ENCODE measurements around the gene SLC51A. TPM values are rescaled to one million over a fixed set of nuclear protein-coding genes. Genes with fewer than 3 reads are reported as not detected.
A peak's percentile ranks its signal among the peaks of the same experiment; 100 is the strongest.

The SLC51A gene
- total RNA-seq, 1 experiment from 2014 or later = 6.9 TPM

GRCh38 chr3:196192036-196192523, 24.3 kb upstream of the SLC51A start (continued):
- TF ChIP-seq TP53 (CRISPR knock-in tag; IDR thresholded peaks at IDR 0.05) = no peak
- no peak for TF ChIP-seq TCF7 (CRISPR knock-in tag; IDR thresholded peaks at IDR 0.05; ENCODE audit: low read depth)
- TF ChIP-seq ZNF423 (CRISPR knock-in tag; IDR thresholded peaks at IDR 0.05) = no peak

- Mint-ChIP-seq H3K27me3 (ENCODE audit: low read depth) (no peaks in the 10 kb centered on the region), H3K36me3 (no peaks in the 10 kb centered on the region), H3K4me1 (peaks cover 7% of the 10 kb centered on the region), H3K4me3 (no peak overlapping the region), H3K9me3 (no peaks in the 10 kb centered on the region), H3K27ac (0 out of 2 replicates have a peak overlapping the region, but pooled peaks have one; percentile 60)
- POLR2A ChIA-PET = no interaction called here
- no peak; the same call in 1 of the 2 replicates for ATAC-seq
- no peak for DNase-seq (ENCODE audit: low spot score)
- CTCF ChIA-PET = interaction anchor here (0.6 to 4.2 kb wide), 4 partner anchors 13 to 171 kb away, joined by 3 to 50 read pairs (median 3); no protein-coding TSS in a partner anchor
- TF ChIP-seq ZBTB43 (CRISPR knock-in tag; IDR thresholded peaks at IDR 0.05) (no peak), USF2 (CRISPR knock-in tag; IDR thresholded peaks at IDR 0.05) (no peak), CREB1 (CRISPR knock-in tag; IDR thresholded peaks at IDR 0.05) (no peak), ATF6 (CRISPR knock-in tag; IDR thresholded peaks at IDR 0.05) (no peak), ZNF532 (CRISPR knock-in tag; IDR thresholded peaks at IDR 0.05; ENCODE audit: borderline replicate concordance) (no peak), JUN (CRISPR knock-in tag; IDR thresholded peaks at IDR 0.05) (no peak), JAZF1 (CRISPR knock-in tag; IDR thresholded peaks at IDR 0.05) (no peak), OVOL2 (CRISPR knock-in tag; IDR thresholded peaks at IDR 0.05; ENCODE audit: borderline replicate concordance) (no peak), ARID4B (CRISPR knock-in tag; IDR thresholded peaks at IDR 0.05; ENCODE audit: borderline replicate concordance) (no peak), AFF4 (CRISPR knock-in tag; IDR thresholded peaks at IDR 0.05; ENCODE audit: borderline replicate concordance) (no peak), TEAD1 (CRISPR knock-in tag; IDR thresholded peaks at IDR 0.05) (no peak), FOXP1 (CRISPR knock-in tag; IDR thresholded peaks at IDR 0.05; ENCODE audit: borderline replicate concordance) (no peak), ERG (CRISPR knock-in tag; IDR thresholded peaks at IDR 0.05) (no peak)
Measured at GRCh38 chr3:196192524-196193051, 23.7 kb upstream of the SLC51A start.
